Nephron progenitor cell (in vitro differentiated cells): Measurements from ENCODE around the gene LRP1B.

Experiments
- DNase-seq: peaks from one replicate; pipeline ENCODE4 v3.0.0; 2021
- H3K27ac Mint-ChIP-seq: 2 replicates; pipeline ENCODE4 v1.8.0; 2021; ENCODE audit warnings: mild to moderate bottlenecking, moderate library complexity, mixed read lengths
- H3K27me3 Mint-ChIP-seq: 2 replicates; pipeline ENCODE4 v1.8.0; 2021; ENCODE audit warnings: mild to moderate bottlenecking, low read depth, mixed read lengths; ENCODE audit not compliant: poor library complexity
- H3K36me3 Mint-ChIP-seq: 2 replicates; pipeline ENCODE4 v1.8.0; 2021; ENCODE audit warnings: low read depth, mixed read lengths
- H3K4me1 Mint-ChIP-seq: 2 replicates; pipeline ENCODE4 v1.8.0; 2021; ENCODE audit warnings: mixed read lengths
- H3K4me3 Mint-ChIP-seq: 2 replicates; pipeline ENCODE4 v1.8.0; 2021; ENCODE audit warnings: mild to moderate bottlenecking, moderate library complexity, mixed read lengths
- H3K9me3 Mint-ChIP-seq: 2 replicates; pipeline ENCODE4 v1.8.0; 2021; ENCODE audit warnings: mild to moderate bottlenecking, moderate library complexity, mixed read lengths
- TF ChIP-seq, protein P1 (sequence below): fragments of 200-600 bp; sonication (generic); IDR thresholded peaks from 2 replicates; pipeline ENCODE4 v1.5.0; 2021; ENCODE audit warnings: antibody characterized with exemption

LRP1B gene

DNA sequence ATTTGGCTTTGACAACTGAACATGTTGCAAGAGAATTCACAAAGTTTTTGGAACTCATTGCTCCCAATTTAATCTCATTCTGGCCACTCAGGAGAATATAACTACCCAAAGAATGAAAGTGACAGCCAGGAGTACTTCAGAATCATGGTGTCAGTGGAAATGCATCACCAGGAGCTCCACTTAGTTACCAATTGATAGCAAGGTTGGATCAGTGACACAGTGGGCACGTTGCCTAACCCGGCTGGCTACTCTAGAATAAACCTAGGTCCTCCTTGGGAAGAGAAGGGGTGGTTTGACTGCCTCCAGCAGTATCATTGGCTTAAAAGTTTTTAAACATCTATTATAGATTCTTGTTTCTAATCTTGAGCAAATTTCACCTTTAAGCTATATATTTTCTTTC lies 40.0 kb upstream of the LRP1B start:
- no peak for DNase-seq
- Mint-ChIP-seq H3K27me3 (peaks cover 5% of the 10 kb centered on the region), H3K36me3 (no peaks in the 10 kb centered on the region), H3K9me3 (no peaks in the 10 kb centered on the region), H3K4me3 (no peak overlapping the region), H3K4me1 (peaks cover 2% of the 10 kb centered on the region), H3K27ac (no peak overlapping the region)
- TF ChIP-seq, protein P1, sequence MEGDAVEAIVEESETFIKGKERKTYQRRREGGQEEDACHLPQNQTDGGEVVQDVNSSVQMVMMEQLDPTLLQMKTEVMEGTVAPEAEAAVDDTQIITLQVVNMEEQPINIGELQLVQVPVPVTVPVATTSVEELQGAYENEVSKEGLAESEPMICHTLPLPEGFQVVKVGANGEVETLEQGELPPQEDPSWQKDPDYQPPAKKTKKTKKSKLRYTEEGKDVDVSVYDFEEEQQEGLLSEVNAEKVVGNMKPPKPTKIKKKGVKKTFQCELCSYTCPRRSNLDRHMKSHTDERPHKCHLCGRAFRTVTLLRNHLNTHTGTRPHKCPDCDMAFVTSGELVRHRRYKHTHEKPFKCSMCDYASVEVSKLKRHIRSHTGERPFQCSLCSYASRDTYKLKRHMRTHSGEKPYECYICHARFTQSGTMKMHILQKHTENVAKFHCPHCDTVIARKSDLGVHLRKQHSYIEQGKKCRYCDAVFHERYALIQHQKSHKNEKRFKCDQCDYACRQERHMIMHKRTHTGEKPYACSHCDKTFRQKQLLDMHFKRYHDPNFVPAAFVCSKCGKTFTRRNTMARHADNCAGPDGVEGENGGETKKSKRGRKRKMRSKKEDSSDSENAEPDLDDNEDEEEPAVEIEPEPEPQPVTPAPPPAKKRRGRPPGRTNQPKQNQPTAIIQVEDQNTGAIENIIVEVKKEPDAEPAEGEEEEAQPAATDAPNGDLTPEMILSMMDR: no peak

DNA sequence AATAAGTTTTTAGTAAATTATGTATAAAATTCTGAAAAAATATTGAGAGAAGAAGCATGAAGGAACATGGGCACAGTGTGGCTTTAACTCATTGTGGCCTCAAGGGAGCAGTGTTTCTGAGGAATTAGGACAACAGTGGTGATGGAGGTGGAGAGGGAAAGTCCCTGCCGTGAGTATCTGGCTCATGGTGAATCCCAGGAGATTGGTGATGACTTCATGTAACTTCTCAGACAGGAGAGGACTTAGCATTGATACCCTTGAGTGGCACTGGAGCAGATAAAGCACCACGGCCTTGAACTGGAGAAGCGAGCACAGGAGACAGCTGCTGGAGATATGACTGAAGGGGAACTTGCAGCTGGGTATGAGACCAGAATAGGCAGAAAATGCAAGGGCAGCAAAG lies 35.0 kb upstream of the LRP1B start:
- TF ChIP-seq, protein P1: peak; percentile 32
- Mint-ChIP-seq H3K4me1 (peaks cover 4% of the 10 kb centered on the region), H3K27ac (no peak overlapping the region), H3K36me3 (no peaks in the 10 kb centered on the region), H3K4me3 (no peak overlapping the region), H3K9me3 (no peaks in the 10 kb centered on the region), H3K27me3 (peaks cover 2% of the 10 kb centered on the region)
- DNase-seq: no peak

DNA sequence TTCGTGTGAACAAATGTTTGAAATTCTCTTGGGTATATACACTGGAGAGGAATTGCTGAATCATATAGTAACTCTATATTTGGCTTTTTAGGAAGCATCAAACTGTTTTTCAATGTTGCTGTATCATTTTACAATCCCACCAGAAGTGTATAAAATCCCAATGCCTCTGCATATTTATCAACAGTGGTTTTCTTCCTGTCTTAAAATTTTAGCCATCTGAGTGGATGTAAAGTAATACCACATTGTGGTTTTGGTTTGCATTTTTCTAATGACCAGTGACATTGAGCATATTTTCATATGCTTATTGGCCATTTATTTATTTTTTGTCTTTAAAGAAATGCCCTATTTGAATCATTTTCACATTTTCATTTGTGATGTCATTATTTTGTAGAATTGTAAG lies 22.8 kb upstream of the LRP1B start:
- TF ChIP-seq, protein P1: no peak
- H3K27me3 Mint-ChIP-seq: peaks cover 3% of the 10 kb centered on the region
- no peak overlapping the region for H3K27ac Mint-ChIP-seq
- H3K9me3 Mint-ChIP-seq: no peaks in the 10 kb centered on the region
- no peak overlapping the region for H3K4me3 Mint-ChIP-seq
- no peaks in the 10 kb centered on the region for H3K4me1 Mint-ChIP-seq
- H3K36me3 Mint-ChIP-seq: no peaks in the 10 kb centered on the region
- DNase-seq: no peak

DNA sequence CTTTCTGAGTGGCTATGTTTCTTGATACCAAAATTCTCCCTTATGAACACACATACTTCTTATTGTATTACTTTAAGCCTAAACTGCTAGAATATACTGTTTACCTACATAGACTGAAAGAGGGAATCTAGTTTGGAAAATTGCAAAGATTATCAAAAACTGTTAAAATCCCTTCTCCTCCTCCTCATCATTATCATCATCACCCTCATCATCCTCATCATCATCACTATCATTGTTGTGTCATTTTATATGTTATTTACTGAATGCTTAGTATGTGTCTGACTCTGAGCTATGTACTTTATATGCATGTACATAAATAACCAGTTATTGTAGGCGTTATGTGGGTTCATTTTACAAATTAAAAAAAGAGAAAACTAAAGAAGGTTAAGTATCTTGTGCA lies 19.6 kb upstream of the LRP1B start:
- H3K36me3 Mint-ChIP-seq: no peaks in the 10 kb centered on the region
- H3K27ac Mint-ChIP-seq: no peak overlapping the region
- H3K4me3 Mint-ChIP-seq: no peak overlapping the region
- TF ChIP-seq, protein P1: no peak
- H3K9me3 Mint-ChIP-seq: no peaks in the 10 kb centered on the region
- no peak for DNase-seq
- peaks cover 6% of the 10 kb centered on the region for H3K27me3 Mint-ChIP-seq
- no peaks in the 10 kb centered on the region for H3K4me1 Mint-ChIP-seq

GRCh38 chr2:142144547-142144946 lies 13.7 kb upstream of the LRP1B start:
- Mint-ChIP-seq H3K36me3 (no peaks in the 10 kb centered on the region), H3K27ac (no peak overlapping the region), H3K27me3 (peaks cover 8% of the 10 kb centered on the region), H3K4me3 (no peak overlapping the region), H3K4me1 (peaks cover 3% of the 10 kb centered on the region), H3K9me3 (no peaks in the 10 kb centered on the region)
- TF ChIP-seq, protein P1: no peak
- no peak for DNase-seq

GRCh38 chr2:142142595-142142994 lies 11.8 kb upstream of the LRP1B start:
- H3K9me3 Mint-ChIP-seq: no peaks in the 10 kb centered on the region
- TF ChIP-seq, protein P1: no peak
- peaks cover 4% of the 10 kb centered on the region for H3K27me3 Mint-ChIP-seq
- no peak overlapping the region for H3K27ac Mint-ChIP-seq
- no peaks in the 10 kb centered on the region for H3K36me3 Mint-ChIP-seq
- no peak overlapping the region for H3K4me3 Mint-ChIP-seq
- peaks cover 7% of the 10 kb centered on the region for H3K4me1 Mint-ChIP-seq
- DNase-seq: no peak
